ENCODE results near the gene DGKZ.
"Not testable (repeated sequence)": the region's sequence is repeated elsewhere in the genome, so short reads cannot be mapped to it uniquely, and the experiment has no call there.

DGKZ gene

DNA sequence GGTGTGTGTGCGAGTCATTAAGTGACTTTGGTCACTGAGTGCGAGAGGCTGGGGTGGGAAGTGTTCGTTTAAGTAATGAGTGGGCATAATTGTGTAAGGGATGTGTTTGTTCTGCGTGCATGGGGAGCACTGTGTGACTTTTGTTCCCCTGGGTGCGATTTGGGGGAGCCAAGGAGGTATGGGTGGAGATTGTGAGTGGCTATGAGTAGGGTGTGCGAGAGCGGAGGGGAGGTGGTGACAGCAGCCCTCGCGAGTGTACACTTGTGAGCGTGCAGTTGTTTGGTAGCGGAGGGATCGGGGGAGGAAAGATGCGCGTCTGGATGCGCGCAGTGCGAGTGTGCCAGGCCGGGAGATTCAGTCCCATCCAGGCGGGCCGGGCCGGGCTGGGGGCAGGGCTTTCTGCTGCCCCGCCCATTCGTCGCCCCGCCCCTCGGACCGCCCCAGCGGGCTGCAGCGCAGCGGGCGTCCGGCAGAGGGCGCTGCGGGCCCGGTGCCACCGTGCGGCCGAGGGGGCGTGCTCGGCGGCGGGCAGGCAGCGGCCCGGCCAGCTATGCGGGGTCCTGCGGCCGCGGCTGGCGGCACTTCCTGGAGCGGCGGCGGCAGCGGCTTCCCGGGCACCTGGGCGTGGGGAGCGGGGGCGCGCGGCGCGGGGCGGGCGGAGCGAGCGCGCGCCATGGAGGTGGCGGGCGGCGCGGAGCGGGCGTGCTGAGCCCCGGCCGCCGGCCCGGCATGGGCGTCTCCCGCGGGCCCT lies at the start of gene DGKZ:
Gene DGKZ (plus strand): TSS at position 578 of the 751 bp plus-strand sequence. CDS start 197 bp downstream, outside the sequence.
- DNase-seq, result peak; percentile 94

DNA sequence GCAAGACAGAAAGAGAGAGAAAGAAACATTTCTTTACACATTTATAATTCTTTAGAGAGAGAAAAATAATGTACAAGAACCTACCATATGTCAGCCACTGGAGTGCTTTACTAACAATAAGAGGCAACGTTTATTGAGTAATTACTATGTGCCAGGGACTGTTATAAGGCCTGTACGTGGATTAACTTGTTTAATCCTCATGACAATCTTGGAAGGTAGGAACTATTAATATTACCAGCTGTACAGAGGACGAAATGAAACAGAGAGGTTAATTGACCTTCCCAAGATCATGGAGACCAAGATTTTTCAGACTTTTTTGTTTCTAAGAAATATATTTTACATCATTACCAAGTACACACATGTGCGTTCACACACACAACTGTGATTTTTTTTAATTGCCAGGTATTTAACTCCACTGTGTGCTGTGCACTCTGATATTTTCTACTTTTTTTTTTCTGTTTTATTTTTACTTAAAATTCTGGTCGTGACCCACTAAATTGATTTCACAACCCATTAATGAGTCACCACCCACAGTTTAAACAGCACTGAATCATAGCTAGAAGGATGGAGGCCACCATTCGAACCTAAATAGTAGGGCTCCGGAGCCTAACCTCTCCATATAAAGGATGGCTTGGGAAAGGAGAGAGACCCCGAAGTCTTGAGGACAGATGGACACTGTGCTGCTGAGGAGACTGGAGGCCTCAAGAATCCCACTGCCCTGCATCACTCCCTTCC lies 48.4 kb upstream of the DGKZ start:
- no peak for DNase-seq

DNA sequence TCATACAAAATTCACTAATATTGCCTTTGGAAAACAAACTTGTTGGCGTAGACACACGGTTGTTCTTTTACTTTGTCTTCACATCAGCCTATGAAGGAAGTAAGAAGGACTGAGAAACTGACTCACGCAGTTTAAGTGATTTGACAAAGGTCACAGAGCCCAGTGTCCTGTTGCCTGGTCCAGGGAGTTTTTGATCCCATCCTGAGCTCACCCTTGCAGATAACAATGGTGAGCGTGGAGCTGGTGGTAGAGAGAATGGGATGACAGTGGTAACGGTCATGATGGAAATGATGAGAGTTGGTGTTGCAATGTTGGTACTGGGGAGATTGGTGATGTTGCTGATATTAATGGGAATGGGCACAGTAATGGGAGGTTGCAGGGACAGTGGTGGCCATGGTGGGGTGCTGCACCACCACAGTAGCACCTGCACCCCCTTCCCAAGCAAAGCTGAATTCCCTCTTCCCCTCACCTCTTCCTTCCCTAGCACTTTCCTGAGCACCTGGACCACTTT lies 47.8 kb upstream of the DGKZ start:
- DNase-seq, result no peak

- DNase-seq, result no peak
These were observed 47.0 kb upstream of the DGKZ start for GRCh38 chr11:46300270-46300669.

- no peak for DNase-seq
These were observed 44.4 kb upstream of the DGKZ start for GRCh38 chr11:46302866-46303265.

GRCh38 chr11:46304036-46304435 lies 43.2 kb upstream of the DGKZ start:
- DNase-seq, result not testable (repeated sequence)

- no peak for DNase-seq
These were observed 42.6 kb upstream of the DGKZ start for GRCh38 chr11:46304605-46305179.

- DNase-seq, result no peak
These were observed 42.0 kb upstream of the DGKZ start for GRCh38 chr11:46305295-46305694.

- no peak for DNase-seq
These were observed 40.9 kb upstream of the DGKZ start for GRCh38 chr11:46306296-46306853.

GRCh38 chr11:46307369-46307768 lies 39.9 kb upstream of the DGKZ start:
- DNase-seq, result no peak

GRCh38 chr11:46307785-46308341 lies 39.4 kb upstream of the DGKZ start:
- no peak for DNase-seq

DNA sequence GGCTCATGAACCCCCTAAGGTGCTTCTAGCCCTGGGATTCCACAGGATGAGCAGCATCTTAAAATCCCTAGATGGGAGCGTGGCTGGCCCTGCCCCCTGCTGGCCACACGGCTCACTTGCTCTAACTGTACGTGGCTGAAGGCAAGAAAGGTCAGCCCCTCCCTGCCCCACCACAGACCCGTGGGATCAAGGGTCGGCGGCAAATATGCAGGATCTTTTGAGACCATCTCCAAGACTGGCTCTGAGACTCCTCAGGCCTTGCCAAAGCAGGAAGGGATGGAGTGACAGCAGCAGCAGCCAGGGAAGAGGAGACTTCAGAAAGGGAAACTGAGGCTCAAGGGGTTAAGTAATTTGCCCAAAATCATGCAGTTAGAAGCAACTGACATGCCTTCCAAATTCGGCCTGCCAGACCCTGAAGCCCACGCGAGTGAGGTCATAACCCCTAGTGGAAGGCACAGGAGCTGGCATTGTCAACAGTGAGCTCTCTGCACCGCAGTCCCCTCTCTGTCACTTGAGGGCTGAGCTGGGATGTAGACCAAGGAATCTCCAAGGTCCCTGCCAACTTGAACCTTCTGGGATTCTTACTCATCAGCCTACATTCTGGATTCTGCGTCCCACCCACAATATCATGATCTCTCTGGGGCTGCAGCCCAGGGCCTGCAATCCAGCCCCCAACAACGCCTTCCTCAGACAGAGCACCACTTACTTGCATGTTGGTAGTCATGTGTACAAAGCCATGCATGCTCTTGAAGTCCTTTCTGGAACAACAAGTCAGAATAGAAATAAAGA lies 38.4 kb upstream of the DGKZ start:
- peak; percentile 75 for DNase-seq

GRCh38 chr11:46309814-46310259 lies 37.4 kb upstream of the DGKZ start:
- DNase-seq, result no peak

- DNase-seq, result peak; percentile 62
These were observed 32.1 kb upstream of the DGKZ start for GRCh38 chr11:46315033-46315738.

GRCh38 chr11:46315783-46316563 lies 31.3 kb upstream of the DGKZ start:
- no peak for DNase-seq

DNA sequence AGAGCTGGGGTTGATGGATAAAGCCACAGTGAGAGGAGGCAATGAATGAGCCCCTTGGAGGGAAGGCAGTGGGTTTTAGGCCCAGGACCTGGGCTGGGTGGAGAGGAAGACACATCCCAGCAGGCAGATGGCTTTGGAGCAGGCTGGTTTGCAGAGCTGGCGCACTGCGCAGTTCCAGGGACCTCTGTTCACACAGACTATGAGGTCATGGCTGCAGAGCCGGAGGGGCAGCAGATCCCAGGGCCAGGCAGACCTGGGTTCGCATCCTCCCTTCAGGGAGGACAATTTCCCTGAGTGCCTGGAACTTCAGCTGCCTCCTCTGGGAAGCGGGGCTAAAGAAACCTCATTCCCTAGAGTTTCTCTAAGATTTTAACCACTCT lies 28.2 kb upstream of the DGKZ start:
- DNase-seq, result no peak

- DNase-seq, result no peak
These were observed 25.5 kb upstream of the DGKZ start for GRCh38 chr11:46321757-46322156.

GRCh38 chr11:46322759-46323158 lies 24.5 kb upstream of the DGKZ start:
- no peak for DNase-seq

- no peak for DNase-seq
These were observed 20.3 kb upstream of the DGKZ start for GRCh38 chr11:46326813-46327416.

DNA sequence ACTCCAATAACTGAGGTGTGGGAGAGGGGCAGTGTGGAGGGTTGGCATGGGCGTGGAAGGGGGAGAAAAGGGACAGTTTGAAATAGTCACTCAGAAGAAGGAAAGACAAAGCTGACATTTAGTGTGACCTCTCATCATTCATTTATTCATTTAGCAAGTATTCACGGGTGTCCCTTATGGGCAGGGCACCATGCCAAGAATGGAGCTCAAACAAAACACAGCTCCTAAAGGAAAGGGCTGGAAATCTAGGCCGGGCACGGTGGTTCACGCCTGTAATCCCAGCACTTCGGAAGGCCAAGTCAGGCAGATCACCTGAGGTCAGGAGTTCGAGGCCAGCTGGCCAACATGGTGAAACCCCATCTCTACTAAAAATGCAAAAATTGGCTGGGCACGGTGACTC lies 19.4 kb upstream of the DGKZ start:
- no peak for DNase-seq
